GM12801 (cell line): Measurements from ENCODE around the gene GRK4.

Source experiments
- TF ChIP-seq, protein P1 (sequence below): IDR thresholded peaks from one replicate; pipeline ENCODE4 v1.5.1; 2011; ENCODE audit warnings: control low read depth; ENCODE audit not compliant: insufficient read length; ENCODE audit errors: extremely low read depth

GRK4 gene

DNA sequence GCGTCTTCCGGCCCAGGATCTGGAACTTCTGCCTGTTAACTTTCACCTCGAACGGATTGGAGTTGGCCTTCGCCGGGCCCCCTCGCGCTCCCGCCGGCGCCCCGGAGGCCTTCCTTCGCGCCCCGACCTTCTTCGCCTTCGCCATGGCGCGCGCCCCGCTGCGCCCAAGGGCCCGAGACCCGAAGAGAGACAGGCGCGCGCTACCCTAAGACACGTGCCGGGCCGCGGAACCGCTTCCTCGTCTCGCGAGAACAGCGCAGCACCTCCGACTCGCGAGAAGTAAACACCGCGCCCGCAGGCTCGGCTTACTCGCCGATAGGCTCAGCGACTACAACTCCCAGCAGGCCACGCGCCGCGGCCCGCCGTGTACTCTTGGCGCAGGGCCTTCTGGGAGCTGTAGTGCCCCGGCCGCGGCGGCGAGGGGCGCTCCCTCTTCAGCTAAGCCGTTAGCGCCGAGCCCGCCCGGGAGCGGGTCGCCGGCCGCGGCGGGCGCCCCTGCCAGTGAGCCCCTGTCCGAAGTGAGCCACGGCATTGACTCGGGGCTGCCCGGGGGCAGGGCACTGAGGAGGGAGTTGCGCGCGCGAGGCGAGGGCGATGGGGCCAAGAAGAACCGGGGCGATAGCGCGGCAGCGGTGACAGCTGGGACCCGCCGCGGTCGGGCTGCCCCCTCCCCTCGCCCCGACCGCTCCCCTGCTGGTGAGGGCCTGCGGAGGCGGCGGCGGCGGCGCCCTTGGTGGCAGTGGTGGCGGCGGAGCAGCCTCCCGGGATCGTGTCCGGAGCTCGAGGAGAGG, at the start of gene GRK4, which contains the start of gene NOP14:
GRK4 (plus strand) TSS at position 397 of the 791 bp plus-strand sequence. CDS start 500 bp downstream, outside the sequence.
NOP14 (minus strand) TSS at position 232 of the 791 bp plus-strand sequence; CDS start at position 145, 87 bp downstream.
- TF ChIP-seq, protein P1, sequence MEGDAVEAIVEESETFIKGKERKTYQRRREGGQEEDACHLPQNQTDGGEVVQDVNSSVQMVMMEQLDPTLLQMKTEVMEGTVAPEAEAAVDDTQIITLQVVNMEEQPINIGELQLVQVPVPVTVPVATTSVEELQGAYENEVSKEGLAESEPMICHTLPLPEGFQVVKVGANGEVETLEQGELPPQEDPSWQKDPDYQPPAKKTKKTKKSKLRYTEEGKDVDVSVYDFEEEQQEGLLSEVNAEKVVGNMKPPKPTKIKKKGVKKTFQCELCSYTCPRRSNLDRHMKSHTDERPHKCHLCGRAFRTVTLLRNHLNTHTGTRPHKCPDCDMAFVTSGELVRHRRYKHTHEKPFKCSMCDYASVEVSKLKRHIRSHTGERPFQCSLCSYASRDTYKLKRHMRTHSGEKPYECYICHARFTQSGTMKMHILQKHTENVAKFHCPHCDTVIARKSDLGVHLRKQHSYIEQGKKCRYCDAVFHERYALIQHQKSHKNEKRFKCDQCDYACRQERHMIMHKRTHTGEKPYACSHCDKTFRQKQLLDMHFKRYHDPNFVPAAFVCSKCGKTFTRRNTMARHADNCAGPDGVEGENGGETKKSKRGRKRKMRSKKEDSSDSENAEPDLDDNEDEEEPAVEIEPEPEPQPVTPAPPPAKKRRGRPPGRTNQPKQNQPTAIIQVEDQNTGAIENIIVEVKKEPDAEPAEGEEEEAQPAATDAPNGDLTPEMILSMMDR: no peak

DNA sequence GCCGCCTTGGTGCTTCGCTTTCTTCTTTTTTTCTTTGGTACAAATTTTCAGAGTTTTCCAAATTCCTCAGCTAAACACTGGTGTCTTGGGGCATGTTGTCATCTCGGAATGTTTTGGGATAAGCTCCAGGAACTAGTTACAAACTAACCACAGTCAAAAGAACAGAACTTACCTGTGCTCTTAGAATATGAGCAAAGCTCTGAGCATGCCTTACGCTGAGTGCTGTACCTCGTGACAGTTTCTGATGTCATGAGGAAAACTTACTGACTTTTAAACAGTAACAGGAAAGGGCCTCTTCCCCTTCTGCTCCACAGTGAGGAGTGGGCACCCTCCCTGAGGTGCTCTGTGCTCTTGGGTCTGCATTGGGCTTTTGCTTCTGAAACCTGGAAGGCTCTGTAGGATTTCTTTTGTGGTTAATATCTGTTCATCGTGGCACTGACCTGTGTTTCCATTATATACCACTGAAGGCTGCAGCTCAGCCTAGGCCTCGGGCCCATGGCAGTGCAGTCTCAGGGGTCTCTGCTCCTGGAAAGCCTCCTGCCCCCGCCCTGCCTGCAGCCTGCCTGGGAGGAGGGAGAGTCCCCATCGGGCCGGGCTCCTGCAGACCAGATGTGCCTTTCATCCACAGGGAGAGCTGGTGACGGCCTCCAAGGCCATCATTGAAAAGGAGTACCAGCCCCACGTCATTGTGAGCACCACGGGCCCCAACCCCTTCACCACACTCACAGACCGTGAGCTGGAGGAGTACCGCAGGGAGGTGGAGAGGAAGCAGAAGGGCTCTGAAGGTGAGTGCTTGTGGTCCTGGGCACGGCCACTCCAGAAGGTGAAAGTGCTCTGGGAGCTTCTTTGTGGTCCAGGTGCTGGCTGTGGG, 48.9 kb upstream of the GRK4 start:
- TF ChIP-seq, protein P1: no peak

DNA sequence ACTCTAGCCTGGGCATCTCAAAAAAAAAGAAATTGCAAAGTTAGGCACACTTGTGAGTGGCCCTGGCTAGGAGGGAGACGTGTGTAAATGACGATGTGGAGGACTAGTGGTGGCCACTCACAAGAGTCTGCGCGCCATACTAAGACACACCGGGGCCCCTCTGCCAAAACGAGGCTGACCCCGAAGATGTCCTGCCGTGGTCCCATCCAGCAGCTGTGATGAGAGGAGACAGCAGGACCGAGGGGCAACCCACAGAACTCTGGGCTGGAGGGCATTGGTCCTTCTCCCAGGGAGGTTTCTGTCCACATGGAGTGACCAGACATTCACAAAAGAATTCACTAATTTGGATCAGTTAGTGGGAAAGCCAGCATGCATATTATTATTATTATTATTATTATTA, 47.6 kb upstream of the GRK4 start:
- TF ChIP-seq, protein P1: no peak

DNA sequence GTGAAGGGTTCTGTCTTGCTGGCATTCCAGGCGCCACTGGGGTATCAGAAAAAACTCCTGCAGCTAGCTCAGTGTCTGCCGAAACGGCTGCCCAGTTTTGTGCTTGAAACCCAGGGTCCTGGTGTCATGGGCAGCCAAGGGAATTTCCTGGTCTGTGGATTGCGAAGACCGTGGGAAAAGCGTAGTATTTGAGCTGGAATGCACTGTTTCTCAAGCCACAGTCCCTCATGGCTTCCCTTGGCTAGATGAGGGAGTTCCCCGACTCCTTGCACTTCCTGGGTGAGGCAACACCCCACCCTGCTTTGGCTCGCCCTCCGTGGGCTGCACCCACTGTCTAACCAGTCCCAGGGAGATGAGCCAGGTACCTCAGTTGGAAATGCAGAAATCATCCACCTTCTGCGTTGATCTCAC, 40.2 kb upstream of the GRK4 start:
- TF ChIP-seq, protein P1: no peak

DNA sequence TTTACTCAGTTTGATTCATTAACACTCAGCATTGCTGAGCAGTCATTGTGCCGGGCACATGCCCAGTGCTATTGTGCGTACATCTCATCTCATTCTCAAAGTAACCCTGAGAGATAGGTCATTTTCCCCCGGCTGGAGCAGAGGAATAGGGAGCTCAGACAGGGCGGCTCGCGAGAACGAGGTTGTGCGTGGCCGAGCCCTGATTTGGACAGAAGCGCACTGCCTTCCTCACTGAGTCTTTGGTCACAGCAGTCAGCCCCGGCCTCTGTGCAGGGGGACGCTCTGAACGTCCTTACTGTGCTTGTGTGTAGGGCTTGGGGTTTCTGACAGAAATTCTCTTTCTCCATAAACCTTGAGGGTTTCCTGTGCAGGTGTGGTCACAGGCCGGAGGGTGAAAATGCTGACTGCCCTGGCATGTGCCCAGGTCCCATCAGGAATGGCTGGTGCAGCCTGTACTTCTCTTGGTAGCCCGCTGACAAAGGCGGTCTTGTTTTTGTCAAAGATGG, 39.6 kb upstream of the GRK4 start:
- TF ChIP-seq, protein P1: no peak

DNA sequence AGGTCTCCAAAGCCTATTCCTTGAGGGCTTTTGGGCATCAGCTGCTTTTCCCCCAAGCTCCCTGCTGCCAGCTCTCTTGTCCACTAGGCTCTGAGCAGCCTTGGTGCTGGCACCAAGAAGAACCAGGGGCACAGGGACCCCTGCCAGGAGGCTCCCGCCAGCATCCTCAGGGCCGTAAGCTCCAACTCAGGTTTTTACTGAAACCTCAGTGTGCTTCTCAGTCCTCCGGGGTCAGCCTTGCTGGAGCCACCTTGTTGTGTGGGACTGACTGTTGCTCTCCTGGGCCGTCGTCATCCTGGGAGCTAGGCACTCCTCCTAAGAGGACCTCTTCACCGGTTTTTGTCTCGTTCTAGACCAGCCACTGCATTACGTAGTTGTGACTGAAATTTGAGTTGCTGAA, 39.1 kb upstream of the GRK4 start:
- TF ChIP-seq, protein P1: no peak

DNA sequence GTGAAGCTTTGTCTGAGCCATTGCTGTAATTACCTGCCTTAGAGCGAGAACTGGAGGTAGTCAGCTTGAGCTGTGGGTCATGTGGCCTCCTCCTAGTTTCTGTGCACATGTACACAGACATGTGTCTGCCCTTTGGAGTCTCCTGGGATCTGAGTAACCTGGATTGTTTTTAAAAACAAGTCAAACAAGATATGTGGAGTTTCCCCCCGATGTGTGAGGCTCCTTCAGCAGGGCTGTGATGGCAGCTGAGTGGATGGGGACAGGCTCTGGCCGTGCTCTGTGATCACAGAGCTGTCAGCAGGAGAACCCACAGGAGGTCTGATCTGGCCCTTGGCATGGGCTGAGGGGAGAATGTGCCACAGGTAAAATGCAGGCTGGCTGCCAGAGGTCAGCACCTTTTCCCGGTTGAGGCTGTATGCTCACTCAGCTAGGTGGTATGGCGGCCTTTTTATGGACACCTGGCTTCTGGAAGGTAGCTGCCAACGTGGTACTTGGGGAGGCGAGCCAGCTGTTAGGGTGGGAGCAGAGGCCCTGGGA, 38.5 kb upstream of the GRK4 start:
- TF ChIP-seq, protein P1: no peak
